ENCODE measurements around the gene MS4A6A.
"Not testable (repeated sequence)": the region's sequence is repeated elsewhere in the genome, so short reads cannot be mapped to it uniquely, and the experiment has no call there.

Gene MS4A6A, protein sequence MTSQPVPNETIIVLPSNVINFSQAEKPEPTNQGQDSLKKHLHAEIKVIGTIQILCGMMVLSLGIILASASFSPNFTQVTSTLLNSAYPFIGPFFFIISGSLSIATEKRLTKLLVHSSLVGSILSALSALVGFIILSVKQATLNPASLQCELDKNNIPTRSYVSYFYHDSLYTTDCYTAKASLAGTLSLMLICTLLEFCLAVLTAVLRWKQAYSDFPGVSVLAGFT

DNA sequence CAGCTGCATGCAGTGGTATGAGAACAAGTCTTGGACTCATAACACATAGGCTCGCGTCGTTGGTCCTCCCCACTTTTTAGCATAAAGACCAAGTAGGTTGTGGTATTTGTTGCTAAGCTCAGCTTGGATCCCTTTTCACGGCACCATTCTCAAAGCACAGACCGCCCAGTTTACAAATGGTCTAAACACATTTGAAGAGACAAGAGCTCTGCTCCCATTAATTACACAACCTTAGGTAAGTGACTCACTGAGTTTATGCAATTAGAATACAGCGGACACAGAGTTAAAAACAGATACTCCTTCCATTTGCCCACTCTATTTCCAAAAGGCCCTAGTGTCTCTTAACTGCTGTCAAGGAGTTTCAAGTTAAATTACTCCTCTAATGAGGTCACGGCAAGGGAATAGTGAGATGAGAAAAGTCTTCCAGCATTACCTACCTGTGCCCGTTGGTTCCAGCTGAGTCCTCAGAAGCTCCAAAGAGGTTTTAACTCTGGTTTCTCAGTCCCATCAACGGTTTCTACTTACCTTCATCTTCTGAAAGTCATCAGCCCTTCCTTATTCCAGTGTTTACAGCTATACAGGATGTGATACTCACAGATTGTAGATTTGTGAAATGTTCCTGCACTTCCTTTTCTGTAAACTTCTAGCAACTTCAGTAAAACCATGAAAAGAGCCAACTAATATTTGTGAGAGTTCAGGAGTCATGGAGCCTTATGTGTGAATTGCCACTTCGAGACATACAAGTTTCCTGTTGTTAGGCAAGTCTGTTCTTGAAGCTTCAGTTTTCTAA lies at the start of gene MS4A6A:
MS4A6A (minus strand) TSS at position 543 of the 790 bp plus-strand sequence. CDS start 1,356 bp downstream, outside the sequence.
- no peak for DNase-seq

DNA sequence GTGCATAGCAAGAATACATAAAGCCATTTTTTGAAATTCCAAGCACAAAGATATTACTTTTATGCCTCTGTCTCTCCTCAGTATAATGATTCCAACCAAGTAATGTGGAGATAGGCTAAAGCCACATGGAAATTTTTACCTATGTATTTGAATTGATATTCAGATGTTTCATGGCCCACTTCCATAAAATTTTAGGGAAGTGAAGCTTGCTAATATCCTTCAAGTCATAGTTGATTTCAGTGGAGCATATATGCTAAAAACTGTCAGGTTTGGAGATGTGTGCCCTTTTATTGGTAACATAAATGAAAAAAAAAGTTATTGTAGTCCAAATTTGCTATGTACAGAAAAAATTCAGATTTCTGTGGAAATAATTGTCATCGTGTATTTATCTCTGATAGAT lies 47.8 kb upstream of the MS4A6A start:
- DNase-seq: no peak

DNA sequence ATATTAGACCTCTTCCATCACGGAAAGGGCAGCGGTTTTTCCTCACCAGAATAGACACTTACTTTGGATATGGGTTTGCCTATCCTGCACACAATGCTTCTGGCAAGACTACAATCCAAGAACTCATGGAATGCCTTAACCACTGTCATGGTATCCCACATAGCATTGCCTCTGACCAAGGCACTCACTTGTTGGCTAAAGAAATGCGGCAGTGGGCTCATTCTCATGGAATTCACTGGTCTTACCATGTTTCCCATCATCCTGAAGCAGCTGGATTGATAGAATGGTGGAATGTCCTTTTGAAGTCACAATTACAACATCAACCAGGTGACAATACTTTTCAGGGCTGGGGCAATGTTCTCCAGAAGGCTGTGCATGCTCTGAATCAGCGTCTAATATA lies 39.3 kb upstream of the MS4A6A start:
- DNase-seq: no peak

DNA sequence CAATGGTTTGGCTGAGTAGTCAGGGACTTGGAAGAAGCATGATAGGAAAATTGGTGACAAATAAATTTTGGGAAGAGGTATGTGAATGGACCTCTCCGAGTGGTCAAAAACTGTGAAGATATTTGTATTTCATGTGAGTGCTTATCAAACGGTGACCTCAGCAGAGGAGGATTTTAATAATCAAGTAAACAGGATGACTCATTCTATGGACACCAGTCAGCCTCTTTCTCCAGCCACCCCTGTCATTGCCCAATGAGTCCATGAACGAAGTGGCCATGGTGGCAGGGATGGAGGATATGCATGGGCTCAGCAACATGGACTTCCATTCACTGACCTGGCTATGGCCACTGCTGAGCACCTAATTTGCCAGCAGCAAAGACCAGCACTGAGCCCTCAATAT lies 38.8 kb upstream of the MS4A6A start:
- no peak for DNase-seq

DNA sequence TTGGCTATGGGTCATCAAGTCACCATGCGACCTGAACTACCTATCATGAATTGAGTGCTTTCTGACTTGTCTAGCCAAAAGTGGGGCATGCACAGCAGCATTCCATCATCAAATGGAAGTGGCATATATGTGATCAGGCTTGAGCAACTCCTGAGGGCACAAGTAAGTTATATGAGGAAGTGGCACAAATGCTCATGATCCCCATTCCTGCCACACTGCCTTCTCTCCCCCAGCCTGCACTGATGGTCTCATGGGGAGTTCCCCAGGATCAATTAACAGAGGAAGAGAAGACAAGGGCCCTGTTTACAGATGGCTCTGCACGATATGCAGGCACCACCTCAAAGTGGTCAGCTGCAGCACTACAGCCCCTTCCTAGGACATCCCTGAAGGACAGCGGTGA lies 38.3 kb upstream of the MS4A6A start:
- no peak for DNase-seq

DNA sequence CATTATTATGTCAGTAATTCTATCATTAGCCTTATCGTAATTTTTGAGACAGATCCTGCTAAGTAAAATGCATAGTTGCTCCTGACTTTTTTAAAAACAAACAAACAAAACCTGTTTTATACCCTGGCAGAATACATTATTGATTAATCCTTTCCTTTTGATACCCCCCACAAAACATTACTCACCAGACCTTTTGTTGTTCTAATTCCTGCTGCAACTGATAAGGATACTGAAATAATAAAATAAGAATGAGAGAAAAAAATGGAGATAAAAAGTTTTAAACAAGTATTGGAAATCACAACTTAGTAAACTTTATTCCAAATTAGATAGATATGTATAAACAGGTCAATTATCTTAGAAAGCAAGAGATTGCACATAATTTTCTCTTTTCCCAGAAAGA lies 31.5 kb upstream of the MS4A6A start:
- DNase-seq: no peak

DNA sequence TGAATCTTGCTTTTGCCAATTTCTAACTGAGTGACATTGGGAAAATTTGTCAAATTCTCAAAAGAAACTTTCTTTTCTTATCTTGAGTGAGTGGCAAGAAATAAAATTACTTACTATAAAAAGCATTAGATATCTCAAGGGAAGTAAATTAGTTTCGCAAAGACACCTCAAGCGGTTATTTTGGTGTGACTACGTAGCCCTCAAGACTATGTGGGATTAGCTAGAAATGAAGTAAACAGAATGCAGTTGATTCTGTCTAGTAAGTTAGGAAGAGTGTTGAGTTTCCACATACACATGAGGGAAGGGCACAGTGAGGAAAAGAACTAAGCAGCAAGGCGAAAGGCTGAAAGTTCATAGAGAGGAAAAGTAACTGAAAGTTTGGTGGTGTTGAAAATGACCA lies 28.3 kb upstream of the MS4A6A start:
- no peak for DNase-seq

DNA sequence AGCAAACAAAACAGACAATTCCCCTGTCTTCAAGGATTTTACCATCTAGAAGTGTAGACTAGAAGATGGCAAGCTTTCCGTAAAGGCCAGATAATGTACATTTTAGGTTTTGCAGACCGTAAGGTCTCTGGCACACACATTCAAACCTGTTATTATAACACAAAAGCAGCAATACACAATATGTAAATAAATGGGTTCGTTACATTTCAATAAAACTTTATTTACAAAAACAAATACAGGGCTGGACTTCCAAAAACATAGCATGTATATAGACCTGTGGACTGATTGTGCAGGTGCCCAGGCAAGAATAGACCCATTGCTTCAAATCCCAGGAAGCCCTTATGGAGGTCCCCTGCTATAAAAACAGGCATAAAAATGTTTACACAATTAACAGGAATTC lies 27.1 kb upstream of the MS4A6A start:
- DNase-seq: no peak

DNA sequence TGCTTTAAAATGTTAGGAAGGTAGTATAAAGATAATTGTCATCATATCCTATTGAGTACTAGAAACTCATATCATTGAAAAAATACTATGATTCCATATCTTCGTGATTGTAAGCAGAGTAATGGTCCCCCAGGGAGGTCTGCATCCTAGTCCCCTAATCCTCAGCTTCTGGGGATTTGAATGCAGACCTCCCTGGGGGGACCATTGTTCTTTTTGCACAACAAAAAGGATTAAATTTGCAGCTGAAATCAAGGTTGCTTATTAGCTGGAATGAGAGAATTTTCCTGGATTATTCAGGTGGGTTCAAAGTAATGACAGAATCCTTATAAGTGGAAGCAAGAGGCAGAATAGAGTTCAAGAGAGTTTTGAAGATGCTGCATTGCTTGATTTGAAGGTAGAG lies 26.1 kb upstream of the MS4A6A start:
- DNase-seq: no peak

DNA sequence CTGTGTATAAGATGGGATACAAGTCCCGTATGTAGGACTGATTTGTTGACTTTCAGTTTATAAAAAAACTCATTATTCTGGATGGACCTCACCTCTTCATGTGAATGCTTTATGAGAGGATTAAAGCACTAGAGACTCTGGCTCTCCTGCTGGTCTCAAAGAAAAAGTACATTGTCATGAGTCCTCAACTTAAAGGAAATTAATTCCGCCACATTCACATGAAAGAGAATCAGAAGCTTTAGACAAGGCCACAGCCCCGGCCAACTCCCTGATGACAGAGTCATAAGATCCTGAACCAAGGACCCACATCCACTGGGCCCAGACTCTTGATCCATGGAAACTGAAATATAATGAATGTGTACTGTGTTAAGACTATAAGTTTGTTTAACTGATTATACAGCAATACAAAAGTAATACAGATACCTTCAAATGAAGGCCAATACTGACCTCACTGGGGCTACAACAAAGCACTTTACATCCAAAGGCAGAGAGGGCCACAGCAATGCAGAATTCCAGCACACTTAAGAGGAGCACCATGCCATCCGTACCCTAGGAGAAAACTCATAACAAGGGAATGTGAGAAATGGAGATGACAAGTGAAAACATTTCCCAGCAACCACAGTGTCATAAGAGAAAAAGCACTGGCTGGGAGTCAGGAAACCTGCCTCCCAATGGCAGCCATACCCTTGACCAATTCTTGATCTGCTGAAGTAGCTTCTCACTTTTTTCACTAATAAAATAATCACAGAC lies 25.4 kb upstream of the MS4A6A start:
- no peak for DNase-seq

DNA sequence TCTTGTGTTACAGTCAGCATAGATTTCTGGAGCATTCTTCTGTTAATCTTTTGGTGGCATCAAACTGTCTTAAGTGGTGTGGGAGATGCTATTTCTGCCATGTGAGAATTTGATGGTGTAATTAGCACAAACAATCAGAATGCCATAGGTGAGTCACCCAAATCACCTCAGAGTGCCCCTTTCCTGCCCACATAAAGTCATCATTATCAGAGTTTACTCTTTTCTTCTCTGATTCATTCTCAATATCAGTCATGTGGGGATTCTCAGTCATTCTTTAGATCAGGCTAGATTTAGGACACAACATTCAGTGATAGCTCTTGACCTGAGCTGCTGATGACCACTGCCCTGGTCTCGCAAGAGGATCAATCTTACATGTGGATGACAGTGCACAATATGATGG lies 23.7 kb upstream of the MS4A6A start:
- DNase-seq: no peak

DNA sequence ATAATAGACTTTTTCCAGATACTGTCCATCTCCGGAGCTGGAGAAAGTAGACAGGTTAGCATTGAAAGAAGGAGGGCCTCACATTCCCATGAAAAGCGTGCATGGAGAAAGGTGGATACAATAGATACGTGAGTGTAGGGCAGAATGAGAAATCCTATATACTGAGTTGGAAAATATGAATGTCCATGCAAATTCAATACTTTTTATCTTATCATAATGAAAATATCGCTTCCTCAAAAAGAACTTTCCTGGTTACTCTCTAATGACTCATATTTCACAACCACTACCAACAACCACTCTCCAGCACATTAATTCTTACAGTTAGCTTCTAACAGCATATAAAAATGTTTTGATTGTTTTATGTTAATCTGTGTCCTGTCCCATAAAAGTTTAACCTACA lies 22.0 kb upstream of the MS4A6A start:
- DNase-seq: no peak

DNA sequence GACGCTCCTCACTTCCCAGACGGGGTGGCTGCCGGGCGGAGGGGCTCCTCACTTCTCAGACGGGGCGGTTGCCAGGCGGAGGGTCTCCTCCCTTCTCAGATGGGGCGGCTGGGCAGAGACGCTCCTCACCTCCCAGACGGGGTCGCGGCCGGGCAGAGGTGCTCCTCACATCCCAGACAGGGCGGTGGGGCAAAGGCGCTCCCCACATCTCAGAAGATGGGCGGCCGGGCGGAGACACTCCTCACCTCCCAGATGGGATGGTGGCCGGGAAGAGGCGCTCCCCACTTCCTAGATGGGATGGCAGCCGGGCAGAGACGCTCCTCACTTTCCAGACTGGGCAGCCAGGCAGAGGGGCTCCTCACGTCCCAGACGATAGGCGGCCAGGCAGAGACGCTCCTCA lies 18.5 kb upstream of the MS4A6A start:
- DNase-seq: not testable (repeated sequence)

DNA sequence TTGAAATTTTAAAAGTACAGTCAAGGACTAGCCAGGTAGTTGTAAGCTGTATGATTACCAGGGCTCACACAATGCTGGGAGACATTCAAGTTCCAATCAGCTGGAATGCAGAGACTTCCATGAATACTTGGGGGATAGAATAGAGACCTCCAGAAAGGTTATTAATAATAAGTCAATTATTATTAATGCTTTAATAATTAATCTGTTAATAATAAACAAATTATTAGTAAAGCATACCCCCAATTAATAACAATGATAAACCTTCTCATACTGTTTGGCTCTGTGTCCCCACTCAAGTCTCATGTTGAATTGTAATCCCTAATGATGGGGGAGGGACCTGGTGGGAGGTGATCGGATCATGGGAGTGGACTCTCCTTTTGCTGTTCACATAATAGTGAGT lies 14.6 kb upstream of the MS4A6A start:
- no peak for DNase-seq

DNA sequence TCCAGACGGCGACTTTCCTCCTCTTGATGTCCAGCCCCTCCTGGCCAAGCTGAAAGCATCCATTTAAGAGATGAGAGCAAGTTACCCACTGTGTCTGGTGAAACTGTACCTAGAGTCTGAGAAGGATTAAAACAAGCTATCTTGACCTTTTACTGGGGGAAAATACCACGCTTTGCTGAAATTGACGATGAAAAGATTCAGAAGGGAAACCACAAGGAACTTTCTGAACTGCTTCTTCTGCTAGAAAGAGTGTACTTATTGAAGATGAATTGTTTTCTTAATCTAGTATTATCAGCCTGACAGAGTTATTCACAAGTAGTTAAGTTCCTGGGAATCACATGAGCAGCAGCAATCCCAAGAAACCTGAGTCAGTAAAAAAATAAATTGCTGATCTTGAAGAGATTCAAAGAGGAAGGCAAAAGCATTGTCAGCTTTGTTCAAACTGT lies 13.1 kb upstream of the MS4A6A start:
- no peak for DNase-seq

DNA sequence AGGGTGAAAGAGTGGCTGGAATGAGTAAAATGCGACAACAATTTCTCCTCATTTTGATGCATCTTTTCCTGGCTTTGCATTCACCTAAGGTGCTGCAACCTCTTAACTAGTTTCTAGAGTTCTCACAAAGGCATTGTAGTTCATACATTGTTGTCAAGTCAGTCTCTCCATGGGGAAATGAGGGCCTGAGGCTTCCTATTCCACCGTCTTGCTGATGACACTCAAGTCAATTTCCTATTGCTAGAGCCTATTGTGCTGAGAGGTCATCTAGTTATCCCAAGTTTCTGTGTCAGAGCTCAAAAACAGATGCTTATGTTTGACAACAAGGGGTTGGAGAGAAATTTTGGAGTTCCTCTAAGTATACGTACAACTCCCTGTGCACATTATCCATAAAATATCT lies 11.6 kb upstream of the MS4A6A start:
- DNase-seq: no peak

DNA sequence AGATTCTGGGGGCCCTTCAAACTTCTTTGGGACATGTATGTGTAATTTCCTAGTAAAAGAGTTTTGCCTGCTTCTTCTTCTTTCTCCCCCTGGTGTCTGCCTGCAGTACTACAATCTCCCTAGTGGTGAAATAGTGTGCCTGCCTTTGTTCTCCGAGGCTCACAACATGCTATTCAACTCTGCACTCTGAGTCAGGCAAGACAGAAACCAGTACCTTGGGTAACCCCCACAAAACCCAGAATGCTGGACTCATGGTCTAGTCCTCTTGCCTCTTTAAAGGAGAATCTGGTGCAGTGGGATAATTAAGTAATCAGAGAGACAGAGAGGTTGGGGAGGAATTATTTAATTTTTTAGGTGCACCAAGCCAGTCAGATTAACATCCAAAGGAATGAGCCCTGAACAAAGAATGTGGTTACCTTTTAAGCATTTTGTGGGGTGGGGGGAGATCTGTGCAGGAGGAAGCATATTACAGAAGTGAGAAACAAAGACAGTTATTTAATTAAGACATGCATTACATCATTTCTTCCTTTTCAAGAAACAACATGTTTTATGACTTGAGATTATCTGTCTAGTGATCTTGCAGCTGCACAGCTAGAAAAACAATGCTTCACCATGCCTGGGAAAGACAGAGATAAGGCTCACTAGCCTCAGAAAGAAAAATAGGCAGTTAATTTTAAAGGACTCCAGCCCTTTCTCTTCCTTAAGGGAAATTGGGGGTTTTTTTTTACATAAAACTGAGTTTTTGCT lies 11.0 kb upstream of the MS4A6A start:
- DNase-seq: no peak

DNA sequence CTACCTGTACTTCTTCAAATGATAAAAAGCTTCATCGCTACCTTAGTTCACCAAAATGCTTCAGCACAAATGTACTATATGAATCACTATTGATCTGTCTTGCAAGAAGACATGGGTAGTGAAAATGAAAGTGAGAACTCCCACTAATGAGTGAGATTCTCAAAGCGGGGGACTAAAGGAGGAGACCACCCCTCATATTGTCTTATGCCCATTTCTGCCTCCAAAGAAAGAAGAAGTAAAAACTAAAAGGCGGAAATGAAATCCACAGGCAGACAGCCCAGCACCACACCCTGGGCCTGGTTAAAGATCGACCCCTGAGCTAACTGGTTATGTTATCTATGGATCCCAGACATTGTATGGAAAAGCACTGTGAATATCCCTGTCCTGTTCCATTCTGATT lies 9.7 kb upstream of the MS4A6A start:
- DNase-seq: not testable (repeated sequence)

DNA sequence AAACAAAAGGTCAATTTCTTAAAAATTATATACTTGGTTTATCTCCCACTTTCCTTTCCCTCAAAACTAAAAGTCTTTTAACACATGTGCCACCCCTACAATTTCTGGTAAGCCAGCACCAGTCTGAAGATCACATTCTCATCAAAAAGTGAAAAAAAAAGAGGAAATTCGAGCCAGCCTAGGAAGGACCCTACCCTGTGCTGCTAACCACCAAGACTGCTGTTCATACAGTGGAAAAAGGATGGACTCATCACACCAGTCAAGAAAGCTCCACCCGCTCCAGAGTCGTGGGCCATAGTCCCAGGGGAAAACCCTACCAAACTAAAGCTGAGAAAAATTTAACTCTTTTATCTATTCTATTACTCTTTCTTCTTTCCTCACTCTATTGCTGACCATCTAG lies 5.6 kb upstream of the MS4A6A start:
- DNase-seq: not testable (repeated sequence)

DNA sequence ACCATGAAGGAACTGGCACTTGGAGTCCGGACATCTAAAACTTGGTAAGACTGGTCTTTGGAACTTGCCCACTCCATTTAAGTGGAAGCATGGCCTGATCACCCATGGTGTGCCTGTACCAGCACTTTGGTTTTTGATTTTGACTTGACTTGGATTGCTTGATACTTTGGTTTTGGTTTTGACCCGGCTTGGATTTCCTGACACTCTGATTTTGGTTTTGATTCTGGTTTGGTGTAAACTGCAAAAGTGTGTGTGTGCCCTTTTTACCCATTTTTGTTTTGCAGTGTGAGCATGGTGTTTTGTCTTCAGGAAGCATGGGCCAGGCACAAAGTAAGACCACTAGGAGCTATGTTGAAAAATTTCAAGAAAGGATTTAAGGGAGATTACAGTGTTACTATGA lies 3.2 kb upstream of the MS4A6A start:
- not testable (repeated sequence) for DNase-seq

DNA sequence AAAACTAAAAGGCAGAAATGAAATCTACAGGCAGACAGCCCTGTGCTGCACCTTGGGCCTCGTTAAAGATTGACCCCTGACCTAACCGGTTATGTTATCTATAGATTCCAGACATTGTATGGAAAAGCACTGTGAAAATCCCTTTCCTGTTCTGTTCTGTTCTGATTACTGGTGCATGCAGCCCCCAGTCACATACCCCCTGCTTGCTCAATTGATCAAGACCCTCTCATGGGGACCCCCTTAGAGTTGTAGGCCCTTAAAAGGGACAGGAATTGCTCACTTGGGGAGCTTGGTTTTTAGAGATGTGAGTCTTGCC lies 2.6 kb upstream of the MS4A6A start:
- DNase-seq: not testable (repeated sequence)

DNA sequence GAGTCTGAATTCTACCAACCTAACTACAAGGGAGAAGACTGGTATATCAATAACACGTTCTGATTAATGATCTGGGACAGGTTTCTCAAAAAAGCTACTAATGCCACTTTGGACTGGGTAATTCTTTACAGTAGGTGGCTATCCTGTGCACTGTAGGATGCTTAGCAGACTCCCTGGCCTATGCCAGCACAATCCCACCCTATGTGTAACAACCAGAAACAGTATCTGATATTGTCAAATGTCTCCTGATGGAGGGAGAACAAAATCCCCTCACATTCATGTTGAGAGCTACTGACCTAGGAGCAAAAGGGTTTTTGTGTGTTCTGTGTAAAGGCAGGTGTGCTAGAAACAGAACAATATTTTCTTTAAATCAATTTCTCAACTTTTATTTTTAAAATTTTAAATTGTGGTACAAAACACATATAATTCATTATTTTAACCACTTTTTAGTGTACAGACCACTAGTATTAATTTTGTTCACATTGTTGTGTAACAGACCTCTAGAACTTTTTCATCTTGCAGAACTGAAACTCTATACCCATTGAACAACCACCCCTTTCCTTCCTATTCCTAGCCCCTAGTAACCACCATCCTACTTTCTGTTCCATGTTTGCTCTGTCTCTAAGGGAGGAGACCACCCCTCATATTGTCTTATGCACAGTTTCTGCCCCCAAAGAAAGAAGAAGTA lies 2.1 kb upstream of the MS4A6A start:
- no peak for DNase-seq
